ENCODE data around the gene HAAO. TPM values are rescaled to one million over a fixed set of nuclear protein-coding genes. Genes with fewer than 3 reads are reported as not detected.

The HAAO gene
- total and polyA plus RNA-seq, 2 experiments from 2014 or later = 2.6 to 3.2 TPM

GRCh38 chr2:42809819-42810120 is 17.4 kb upstream of the HAAO start:
- peaks cover 19% of the 10 kb centered on the region for H3K27me3 Mint-ChIP-seq (ENCODE audit: insufficient read depth, low read depth, poor library complexity)
- no peaks in the 10 kb centered on the region; the same call in 1 of the 2 replicates for H3K36me3 ChIP-seq (ENCODE audit: insufficient read depth)
- H4K20me1 ChIP-seq (replicated peaks; ENCODE audit: insufficient read depth) = no peaks in the 10 kb centered on the region
- H3K9me3 Mint-ChIP-seq = peaks cover 15% of the 10 kb centered on the region; the same call in 2 of the 3 replicates
- peaks cover 8% of the 10 kb centered on the region; the same call in 1 of the 2 replicates for H3F3A ChIP-seq (replicated peaks; ENCODE audit: low read depth)
- H3K4me1 ChIP-seq (ENCODE audit: insufficient read depth) = peaks cover 5% of the 10 kb centered on the region
- ATAC-seq (peak; percentile 47), DNase-seq (ENCODE audit: low spot score) (peak; percentile 90)
- peak overlapping the region; percentile 74 for H3K4me2 ChIP-seq
- H3K79me2 ChIP-seq (replicated peaks; ENCODE audit: insufficient read depth) = no peaks in the 10 kb centered on the region
- TF ChIP-seq REST (IDR thresholded peaks at IDR 0.05; ENCODE audit: unreplicated experiment) = no peak
- no peak for TF ChIP-seq ZNF114 (CRISPR knock-in tag; IDR thresholded peaks at IDR 0.05)
- TF ChIP-seq ZNF462 (CRISPR knock-in tag; IDR thresholded peaks at IDR 0.05) = no peak
- TF ChIP-seq POLR2AphosphoS5 (IDR thresholded peaks at IDR 0.05; ENCODE audit: low read depth) = no peak
- no peak for TF ChIP-seq EZH2phosphoT487 (IDR thresholded peaks at IDR 0.05; ENCODE audit: unreplicated experiment)
- no peak for TF ChIP-seq EZH2 (IDR thresholded peaks at IDR 0.05; ENCODE audit: low read depth, unreplicated experiment)
- no peak for TF ChIP-seq CREB1 (CRISPR knock-in tag; IDR thresholded peaks at IDR 0.05; ENCODE audit: low read depth)
- no peak for TF ChIP-seq ZNF331 (CRISPR knock-in tag; IDR thresholded peaks at IDR 0.05; ENCODE audit: low read depth)
- TF ChIP-seq CTCF (conservative IDR thresholded peaks at IDR 0.05; ENCODE audit: low read depth in 2 of 2) = no peak; a peak in 1 of 4 replicates
- no peak for TF ChIP-seq STAT1 (IDR thresholded peaks at IDR 0.05; ENCODE audit: unreplicated experiment)
- TF ChIP-seq JUNB (IDR thresholded peaks at IDR 0.05; ENCODE audit: unreplicated experiment) = no peak
- no peak for TF ChIP-seq ETS1 (IDR thresholded peaks at IDR 0.05)
- TF ChIP-seq NANOG (IDR thresholded peaks at IDR 0.05; ENCODE audit: borderline replicate concordance) = no peak
- H3K4me1 Mint-ChIP-seq = peaks cover 7% of the 10 kb centered on the region
- H3K4me3 ChIP-seq = peak overlapping the region; percentile 96
- H2AFZ ChIP-seq = no peak overlapping the region
- H3K9me2 ChIP-seq (ENCODE audit: insufficient read depth) = no peaks in the 10 kb centered on the region
- no peaks in the 10 kb centered on the region for H3K27me3 ChIP-seq (ENCODE audit: insufficient read depth)
- peak overlapping the region; percentile 79 for H3K4me3 Mint-ChIP-seq
- H3K27ac ChIP-seq (ENCODE audit: low read depth) = no peak overlapping the region; the same call in 1 of the 2 replicates
- H3K27ac Mint-ChIP-seq = peak overlapping the region; percentile 77; the same call in 1 of the 2 replicates
- H3K36me3 Mint-ChIP-seq (ENCODE audit: low read depth) = peaks cover 13% of the 10 kb centered on the region
